AG09309 (cell line): ENCODE data around the gene OVCH1.

ENCODE experiments used
- DNase-seq: peaks from one replicate; pipeline ENCODE4 v3.0.0-alpha.2; 2010; ENCODE audit warnings: low read depth
- H3K4me3 ChIP-seq: 2 replicates; pipeline ENCODE4 v1.5.1; 2011; ENCODE audit warnings: mild to moderate bottlenecking, low read depth, low read length, moderate library complexity; ENCODE audit not compliant: control insufficient read depth
- TF ChIP-seq, protein P1 (sequence below): IDR thresholded peaks from 2 replicates; pipeline ENCODE4 v1.5.1; 2011; ENCODE audit warnings: mild to moderate bottlenecking, low read depth, low read length, inconsistent platforms; ENCODE audit not compliant: insufficient read depth, control insufficient read depth; ENCODE audit errors: missing control alignments

The OVCH1 gene

DNA sequence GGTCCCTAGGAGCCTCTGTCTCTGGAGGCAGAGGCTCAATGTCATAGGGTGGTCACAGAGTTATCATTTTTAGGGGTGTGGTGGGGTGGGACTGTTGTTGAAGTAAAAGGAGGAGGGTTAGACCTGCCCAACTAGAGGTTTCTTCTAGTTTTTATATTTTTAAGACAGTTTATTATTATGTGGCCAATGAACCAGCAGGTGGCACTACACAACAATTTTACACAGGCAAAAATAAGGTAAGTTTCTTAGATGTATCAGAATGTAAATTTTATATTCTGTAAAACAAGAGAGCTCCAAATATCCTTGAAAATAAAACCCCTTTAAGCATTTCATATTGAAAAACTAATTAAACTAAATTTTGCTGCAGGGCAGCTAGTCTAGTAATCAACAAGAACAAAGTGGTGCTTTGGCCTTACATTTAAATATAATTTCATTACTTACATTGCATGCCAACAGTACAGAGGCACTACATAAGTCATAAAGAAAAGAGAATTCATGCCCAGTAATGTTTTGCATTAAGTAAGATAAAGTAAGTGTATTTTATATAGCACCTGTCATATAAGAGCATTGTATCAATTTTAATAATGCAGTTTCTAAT, 22.2 kb upstream of the OVCH1 start:
- peak; percentile 24 for DNase-seq

GRCh38 chr12:29518407-29518806, 20.9 kb upstream of the OVCH1 start:
- TF ChIP-seq, protein P1, sequence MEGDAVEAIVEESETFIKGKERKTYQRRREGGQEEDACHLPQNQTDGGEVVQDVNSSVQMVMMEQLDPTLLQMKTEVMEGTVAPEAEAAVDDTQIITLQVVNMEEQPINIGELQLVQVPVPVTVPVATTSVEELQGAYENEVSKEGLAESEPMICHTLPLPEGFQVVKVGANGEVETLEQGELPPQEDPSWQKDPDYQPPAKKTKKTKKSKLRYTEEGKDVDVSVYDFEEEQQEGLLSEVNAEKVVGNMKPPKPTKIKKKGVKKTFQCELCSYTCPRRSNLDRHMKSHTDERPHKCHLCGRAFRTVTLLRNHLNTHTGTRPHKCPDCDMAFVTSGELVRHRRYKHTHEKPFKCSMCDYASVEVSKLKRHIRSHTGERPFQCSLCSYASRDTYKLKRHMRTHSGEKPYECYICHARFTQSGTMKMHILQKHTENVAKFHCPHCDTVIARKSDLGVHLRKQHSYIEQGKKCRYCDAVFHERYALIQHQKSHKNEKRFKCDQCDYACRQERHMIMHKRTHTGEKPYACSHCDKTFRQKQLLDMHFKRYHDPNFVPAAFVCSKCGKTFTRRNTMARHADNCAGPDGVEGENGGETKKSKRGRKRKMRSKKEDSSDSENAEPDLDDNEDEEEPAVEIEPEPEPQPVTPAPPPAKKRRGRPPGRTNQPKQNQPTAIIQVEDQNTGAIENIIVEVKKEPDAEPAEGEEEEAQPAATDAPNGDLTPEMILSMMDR: no peak
- no peak overlapping the region for H3K4me3 ChIP-seq
- no peak for DNase-seq

More for the DNA sequence above, 22.2 kb upstream of the OVCH1 start:
- TF ChIP-seq, protein P1: peak; percentile 48
- no peak overlapping the region for H3K4me3 ChIP-seq

- no peak overlapping the region for H3K4me3 ChIP-seq
- no peak for DNase-seq
- TF ChIP-seq, protein P1: no peak
Measured at GRCh38 chr12:29517264-29517663, 19.8 kb upstream of the OVCH1 start.

DNA sequence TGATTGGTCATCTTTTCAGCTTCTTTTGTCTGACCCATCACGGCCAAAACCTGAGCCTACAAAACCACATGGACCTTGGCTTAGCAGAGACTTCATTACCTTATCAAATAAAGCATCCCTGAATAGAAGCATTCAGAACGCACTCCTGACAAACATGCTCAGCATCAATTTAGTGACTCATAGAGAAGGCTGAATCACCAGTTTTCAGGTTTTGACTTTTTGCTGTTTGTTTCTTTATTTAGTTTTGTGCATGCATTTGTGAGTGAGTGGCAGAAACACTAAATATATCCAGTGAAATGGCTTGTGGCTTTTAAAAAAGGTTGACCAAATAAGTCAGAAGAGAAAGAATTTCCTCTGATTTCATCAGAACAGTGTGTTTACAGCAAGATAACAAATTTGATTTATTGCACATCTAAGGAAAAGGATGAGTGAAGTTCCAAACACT, 19.0 kb upstream of the OVCH1 start:
- TF ChIP-seq, protein P1: no peak
- peak; percentile 67 for DNase-seq
- no peak overlapping the region for H3K4me3 ChIP-seq

- no peak for DNase-seq
- TF ChIP-seq, protein P1: no peak
- H3K4me3 ChIP-seq: no peak overlapping the region
Measured at GRCh38 chr12:29510591-29511185, 13.2 kb upstream of the OVCH1 start.

GRCh38 chr12:29509503-29509902, 12.0 kb upstream of the OVCH1 start:
- TF ChIP-seq, protein P1: no peak
- DNase-seq: no peak

More at GRCh38 chr12:29509503-29509902, 12.0 kb upstream of the OVCH1 start:
- no peak overlapping the region for H3K4me3 ChIP-seq
